Mesenchymal stem cell (in vitro differentiated cells and primary cell): Measurements from ENCODE around the gene SLC35D2.

Experiments used
- DNase-seq: peaks from one replicate; pipeline ENCODE4 v3.0.0-alpha.2; 2013
- H2AFZ ChIP-seq: one replicate; pipeline ENCODE4 v1.6.1; 2013; ENCODE audit warnings: low read depth, mild to moderate bottlenecking, control low read depth, inconsistent platforms, low read length, moderate library complexity
- H2AK5ac ChIP-seq: 2 replicates; pipeline ENCODE4 v1.6.1; 2013; ENCODE audit warnings: low read length, moderate library complexity, mild to moderate bottlenecking, inconsistent platforms; ENCODE audit not compliant: severe bottlenecking
- H2BK120ac ChIP-seq: one replicate; pipeline ENCODE4 v1.6.1; 2013; ENCODE audit warnings: low read depth, mild to moderate bottlenecking, inconsistent platforms, low read length, moderate library complexity
- H2BK12ac ChIP-seq, 2 experiments: one replicate each; pipeline ENCODE4 v1.6.1; 2013; ENCODE audit warnings: inconsistent platforms in 2 of 2, low read length in 2 of 2, mild to moderate bottlenecking in 2 of 2, moderate library complexity in 2 of 2, control low read depth in 1 of 2
- H2BK15ac ChIP-seq: one replicate; pipeline ENCODE4 v1.6.1; 2013; ENCODE audit warnings: mild to moderate bottlenecking, low read depth, inconsistent platforms; ENCODE audit not compliant: poor library complexity, severe bottlenecking
- H2BK5ac ChIP-seq: 2 replicates; pipeline ENCODE4 v1.6.1; 2013; ENCODE audit warnings: low read depth, mild to moderate bottlenecking, low read length, control low read depth, inconsistent platforms; ENCODE audit not compliant: poor library complexity, severe bottlenecking
- H3K14ac ChIP-seq, 2 experiments: one replicate each; pipeline ENCODE4 v1.6.1; 2013; ENCODE audit warnings: inconsistent platforms in 2 of 2, low read length in 2 of 2, control low read depth in 1 of 2, mild to moderate bottlenecking in 1 of 2, moderate library complexity in 1 of 2
- H3K18ac ChIP-seq, 2 experiments: one replicate each; pipeline ENCODE4 v1.6.1; 2013; ENCODE audit warnings: inconsistent platforms in 2 of 2, low read length in 2 of 2, control low read depth in 1 of 2, low read depth in 1 of 2, mild to moderate bottlenecking in 1 of 2
- H3K23ac ChIP-seq, 2 experiments: one replicate each; pipeline ENCODE4 v1.6.1; 2013; ENCODE audit warnings: inconsistent platforms in 2 of 2, low read length in 2 of 2, mild to moderate bottlenecking in 2 of 2, moderate library complexity in 2 of 2, control low read depth in 1 of 2
- H3K27ac ChIP-seq: 2 replicates; pipeline ENCODE4 v1.5.1; 2013; ENCODE audit warnings: mild to moderate bottlenecking, moderate library complexity, low read length, control low read depth, inconsistent platforms; ENCODE audit not compliant: poor library complexity, severe bottlenecking
- H3K27me3 ChIP-seq, 2 experiments: 2 replicates each; pipeline versions ENCODE4 v1.6.1 to v1.7.0; 2013; ENCODE audit warnings: low read length in 2 of 2, mild to moderate bottlenecking in 2 of 2, moderate library complexity in 2 of 2, control low read depth in 1 of 2, inconsistent platforms in 1 of 2; ENCODE audit not compliant: control insufficient read depth in 1 of 2, insufficient read depth in 1 of 2
- H3K36me3 ChIP-seq, 2 experiments: 2 replicates each; pipeline versions ENCODE4 v1.6.1 to v1.7.0; 2013; ENCODE audit warnings: low read length in 2 of 2, control low read depth in 1 of 2, inconsistent platforms in 1 of 2, low read depth in 1 of 2, mild to moderate bottlenecking in 1 of 2; ENCODE audit not compliant: insufficient read depth in 2 of 2, control insufficient read depth in 1 of 2
- H3K4ac ChIP-seq, 2 experiments: one replicate each; pipeline ENCODE4 v1.6.1; 2013; ENCODE audit warnings: inconsistent platforms in 2 of 2, low read length in 2 of 2, mild to moderate bottlenecking in 2 of 2, moderate library complexity in 2 of 2, control low read depth in 1 of 2, low read depth in 1 of 2
- H3K4me1 ChIP-seq: 2 replicates; pipeline ENCODE4 v1.6.1; 2013; ENCODE audit warnings: low read depth, low read length, control low read depth; ENCODE audit not compliant: control insufficient read depth, insufficient read depth
- H3K4me2 ChIP-seq: 2 replicates; pipeline ENCODE4 v1.6.1; 2013; ENCODE audit warnings: low read length, mild to moderate bottlenecking, inconsistent platforms; ENCODE audit not compliant: poor library complexity, severe bottlenecking
- H3K4me3 ChIP-seq, 2 experiments: 2 replicates each; pipeline versions ENCODE4 v1.5.1 to v1.7.0; 2013; ENCODE audit warnings: low read length in 2 of 2, mild to moderate bottlenecking in 2 of 2, control low read depth in 1 of 2, low read depth in 1 of 2; ENCODE audit not compliant: insufficient read depth in 1 of 2
- H3K79me1 ChIP-seq: replicated peaks from 2 replicates; pipeline ENCODE4 v1.6.1; 2013; ENCODE audit warnings: mild to moderate bottlenecking, control low read depth, low read length, inconsistent platforms; ENCODE audit not compliant: poor library complexity, severe bottlenecking
- H3K9ac ChIP-seq: 2 replicates; pipeline ENCODE4 v1.7.0; 2013; ENCODE audit warnings: mild to moderate bottlenecking, low read length, moderate library complexity
- H3K9me3 ChIP-seq: 2 replicates; pipeline ENCODE4 v1.7.0; 2013; ENCODE audit warnings: mild to moderate bottlenecking, low read length; ENCODE audit not compliant: control insufficient read depth
- H4K8ac ChIP-seq: one replicate; pipeline ENCODE4 v1.6.1; 2013; ENCODE audit warnings: inconsistent platforms, mild to moderate bottlenecking, low read length, moderate library complexity
- H4K91ac ChIP-seq: one replicate; pipeline ENCODE4 v1.6.1; 2013; ENCODE audit warnings: mild to moderate bottlenecking, low read length, inconsistent platforms
- WGBS: methylation state at CpG from one replicate; pipeline ENCODE4 v1.1.7; 2013; ENCODE audit warnings: mixed read lengths; 5-methylcytosine and 5-hydroxymethylcytosine counted together

The SLC35D2 gene

DNA sequence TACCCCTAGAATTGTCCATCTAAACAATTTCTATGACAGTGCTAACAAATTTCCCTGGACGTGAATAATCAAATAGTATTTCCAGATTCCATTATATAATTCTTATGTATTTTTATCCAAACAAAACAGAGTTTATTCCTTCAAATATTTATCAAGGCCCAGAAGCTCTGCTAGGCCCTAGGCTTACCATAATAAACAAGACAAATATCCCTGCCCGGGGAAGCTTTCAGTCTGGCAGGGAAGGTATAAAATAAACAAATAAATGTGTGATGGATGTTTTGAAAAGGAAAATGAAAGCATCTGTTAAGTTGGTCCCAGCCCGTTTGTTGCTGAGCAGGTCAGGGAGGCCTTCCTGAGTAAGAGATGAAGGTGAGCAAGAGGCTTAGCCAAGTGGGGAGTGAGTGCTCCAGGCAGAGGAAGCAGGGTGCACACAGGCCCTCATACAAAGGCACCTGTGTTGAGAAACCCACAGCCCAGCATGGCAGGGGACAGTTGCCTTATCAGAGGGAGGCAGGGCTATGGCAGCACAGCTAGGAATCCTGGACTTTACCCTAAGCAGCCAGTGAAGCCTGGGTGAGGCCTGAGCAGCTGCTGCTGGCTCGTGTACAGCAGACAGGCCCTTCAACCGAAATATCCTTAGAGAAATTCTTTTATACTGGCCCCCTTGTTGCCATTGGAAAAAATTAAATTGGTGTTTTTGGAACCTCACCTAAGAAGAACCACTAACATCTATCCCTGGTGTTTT lies 7.7 kb upstream of the SLC35D2 start:
- H3K4ac ChIP-seq = no peak overlapping the region
- no peak overlapping the region for H3K9ac ChIP-seq
- peaks cover 9% of the 10 kb centered on the region for H3K79me1 ChIP-seq
- no peak overlapping the region for H3K23ac ChIP-seq
- no peak overlapping the region for H3K27ac ChIP-seq
- peak overlapping the region; percentile 89 for H4K91ac ChIP-seq
- H3K27me3 ChIP-seq = no peaks in the 10 kb centered on the region
- H3K4me2 ChIP-seq = no peak overlapping the region
- DNase-seq = peak; percentile 59
- H2BK12ac ChIP-seq = peak overlapping the region in 1 of 2 experiments; percentile 71
- peaks cover 0 to 6% of the 10 kb centered on the region in 2 experiments for H3K36me3 ChIP-seq
- H2AFZ ChIP-seq = no peak overlapping the region
- no peak overlapping the region for H3K18ac ChIP-seq
- WGBS = 68% methylated on average over 5 of the region's 5 CpGs
- H2BK120ac ChIP-seq = no peak overlapping the region
- H3K14ac ChIP-seq = peak overlapping the region in 1 of 2 experiments; percentile 44
- peaks cover 3% of the 10 kb centered on the region for H3K4me1 ChIP-seq
- H3K4me3 ChIP-seq = no peak overlapping the region
- no peaks in the 10 kb centered on the region for H3K9me3 ChIP-seq
- no peak overlapping the region for H2BK15ac ChIP-seq
- H2AK5ac ChIP-seq = no peak overlapping the region
- no peak overlapping the region for H2BK5ac ChIP-seq
- H4K8ac ChIP-seq = peak overlapping the region; percentile 98

DNA sequence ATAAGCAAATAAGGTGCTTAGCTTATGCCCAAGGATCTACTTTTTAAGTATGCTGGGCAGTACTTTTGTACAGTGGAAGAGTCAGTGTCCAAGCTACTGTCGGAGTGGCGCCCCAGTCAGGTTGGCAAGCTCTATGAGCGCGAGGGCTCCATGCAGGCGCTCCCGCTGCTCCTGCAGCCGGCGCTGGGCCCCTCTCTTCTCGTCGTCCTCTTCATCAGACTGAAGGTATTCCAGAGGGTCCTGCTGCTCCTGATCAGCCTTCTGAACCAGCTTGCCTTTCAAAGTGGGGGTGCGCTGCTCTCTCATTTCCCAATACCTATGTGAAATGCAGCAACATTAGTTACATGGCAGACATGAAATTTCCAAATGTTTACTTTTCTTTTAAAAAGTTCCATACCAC lies 4.6 kb upstream of the SLC35D2 start:
- Histone ChIP-seq H3K4me1 (peaks cover 3% of the 10 kb centered on the region), H3K4ac (no peak overlapping the region), H3K23ac (no peak overlapping the region), H3K36me3 (peaks cover 0 to 6% of the 10 kb centered on the region in 2 experiments), H2BK5ac (no peak overlapping the region), H2BK15ac (no peak overlapping the region), H3K79me1 (peaks cover 3% of the 10 kb centered on the region), H2AK5ac (no peak overlapping the region), H3K27ac (no peak overlapping the region), H3K27me3 (no peaks in the 10 kb centered on the region), H3K9me3 (no peaks in the 10 kb centered on the region), H3K4me2 (no peak overlapping the region), H2BK120ac (no peak overlapping the region), H3K9ac (no peak overlapping the region), H2BK12ac (no peak overlapping the region), H3K18ac (no peak overlapping the region), H4K8ac (peak overlapping the region; percentile 50), H3K4me3 (no peak overlapping the region), H2AFZ (no peak overlapping the region), H3K14ac (no peak overlapping the region), H4K91ac (no peak overlapping the region)
- WGBS = 97% methylated on average over 10 of the region's 11 CpGs
- no peak for DNase-seq

DNA sequence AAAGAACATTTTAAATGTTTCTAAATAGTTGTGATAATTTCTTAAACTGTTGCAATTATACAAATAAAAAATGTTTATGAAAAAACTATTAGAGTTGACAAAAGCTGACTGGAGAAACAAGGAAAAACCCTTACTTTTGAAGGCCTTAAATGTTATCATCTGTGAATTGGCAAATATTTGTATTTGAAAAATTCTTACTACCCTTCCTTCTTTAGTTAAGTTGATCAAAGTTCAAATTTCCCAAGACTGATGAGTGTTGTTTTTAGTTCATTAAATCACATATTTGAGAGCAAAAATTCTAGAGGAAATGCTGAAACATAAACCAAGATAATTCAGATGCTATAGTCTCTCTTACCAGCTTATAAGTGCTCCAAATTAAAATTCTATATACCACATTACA lies 2.6 kb upstream of the SLC35D2 start:
- H3K27ac ChIP-seq = no peak overlapping the region
- no peak overlapping the region for H2BK5ac ChIP-seq
- H3K9me3 ChIP-seq = no peaks in the 10 kb centered on the region
- no peak for DNase-seq
- H3K79me1 ChIP-seq = peaks cover 7% of the 10 kb centered on the region
- peaks cover 8% of the 10 kb centered on the region for H3K4me1 ChIP-seq
- no peak overlapping the region for H2BK15ac ChIP-seq
- H2AFZ ChIP-seq = no peak overlapping the region
- H3K14ac ChIP-seq = no peak overlapping the region
- no peak overlapping the region for H2BK120ac ChIP-seq
- no peak overlapping the region for H3K4ac ChIP-seq
- H2BK12ac ChIP-seq = no peak overlapping the region
- no peaks in the 10 kb centered on the region for H3K27me3 ChIP-seq
- no peak overlapping the region for H3K9ac ChIP-seq
- no peak overlapping the region for H3K4me2 ChIP-seq
- no peak overlapping the region for H4K8ac ChIP-seq
- peaks cover 2 to 14% of the 10 kb centered on the region in 2 experiments for H3K36me3 ChIP-seq
- H3K18ac ChIP-seq = no peak overlapping the region
- H3K23ac ChIP-seq = no peak overlapping the region
- H3K4me3 ChIP-seq = no peak overlapping the region
- no peak overlapping the region for H2AK5ac ChIP-seq
- H4K91ac ChIP-seq = no peak overlapping the region

DNA sequence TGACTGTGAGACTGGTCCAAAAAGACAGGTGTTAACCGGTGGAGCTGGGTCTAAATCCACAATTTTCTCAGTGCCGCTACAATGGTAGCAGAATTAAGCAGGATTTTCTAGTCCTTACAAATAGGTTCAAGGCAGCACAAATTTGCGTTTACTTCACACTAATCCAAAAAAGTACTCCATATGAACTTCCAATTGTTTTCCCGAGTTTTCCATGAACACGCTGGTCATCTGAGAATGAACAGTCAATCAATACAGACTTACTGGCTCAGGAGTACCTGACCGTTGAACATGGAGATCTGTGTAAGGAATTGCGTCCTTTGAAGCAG lies 709 bp downstream of the SLC35D2 start:
- DNase-seq = no peak
- H2AFZ ChIP-seq = peak overlapping the region; percentile 75
- no peak overlapping the region for H3K23ac ChIP-seq
- peak overlapping the region; percentile 64 for H3K27ac ChIP-seq
- H2BK5ac ChIP-seq = no peak overlapping the region
- H2BK12ac ChIP-seq = no peak overlapping the region
- no peak overlapping the region for H3K18ac ChIP-seq
- H4K8ac ChIP-seq = peak overlapping the region; percentile 88
- H3K27me3 ChIP-seq = no peaks in the 10 kb centered on the region
- no peak overlapping the region for H2BK15ac ChIP-seq
- peak overlapping the region; percentile 69 for H3K4me2 ChIP-seq
- H3K9me3 ChIP-seq = no peaks in the 10 kb centered on the region
- WGBS = 35% methylated on average over 7 of the region's 7 CpGs
- H4K91ac ChIP-seq = no peak overlapping the region
- peaks cover 9 to 14% of the 10 kb centered on the region in 2 experiments for H3K36me3 ChIP-seq
- peak overlapping the region; percentile 83 to 97 for H3K4me3 ChIP-seq
- H3K14ac ChIP-seq = no peak overlapping the region
- peaks cover 12% of the 10 kb centered on the region for H3K4me1 ChIP-seq
- H2BK120ac ChIP-seq = no peak overlapping the region
- H3K9ac ChIP-seq = peak overlapping the region; percentile 88
- no peak overlapping the region for H2AK5ac ChIP-seq
- no peak overlapping the region for H3K4ac ChIP-seq
- peaks cover 11% of the 10 kb centered on the region for H3K79me1 ChIP-seq
